H9 (cell line): ENCODE results near the gene PLXNB3. TPM values are rescaled to one million over a fixed set of nuclear protein-coding genes. Genes with fewer than 3 reads are reported as not detected.

Source experiments
- DNase-seq: peaks from one replicate; pipeline ENCODE4 v3.0.0-alpha.2; 2017
- H2AFZ ChIP-seq: one replicate; pipeline ENCODE4 v1.6.1; 2013; ENCODE audit warnings: mild to moderate bottlenecking, low read length, control low read depth, moderate library complexity
- H2AK5ac ChIP-seq: 2 replicates; pipeline ENCODE4 v1.6.1; 2013; ENCODE audit warnings: low read length, control low read depth, mixed read lengths; ENCODE audit not compliant: insufficient read length
- H2BK120ac ChIP-seq: one replicate; pipeline ENCODE4 v1.6.1; 2013; ENCODE audit warnings: low read depth, mild to moderate bottlenecking, low read length, control low read depth, inconsistent platforms; ENCODE audit not compliant: poor library complexity, severe bottlenecking
- H2BK12ac ChIP-seq: 2 replicates; pipeline ENCODE4 v1.6.1; 2013; ENCODE audit warnings: low read length, control low read depth, mixed read lengths, low read depth; ENCODE audit not compliant: insufficient read length
- H2BK15ac ChIP-seq: 2 replicates; pipeline ENCODE4 v1.6.1; 2013; ENCODE audit warnings: low read depth, low read length, control low read depth
- H2BK20ac ChIP-seq: one replicate; pipeline ENCODE4 v1.6.1; 2013; ENCODE audit warnings: low read depth, mild to moderate bottlenecking, low read length, control low read depth, inconsistent platforms; ENCODE audit not compliant: poor library complexity, severe bottlenecking
- H2BK5ac ChIP-seq: 2 replicates; pipeline ENCODE4 v1.6.1; 2013; ENCODE audit warnings: low read length, control low read depth, mixed read lengths; ENCODE audit not compliant: insufficient read length
- H3K14ac ChIP-seq: 2 replicates; pipeline ENCODE4 v1.6.1; 2013; ENCODE audit warnings: low read length, control low read depth; ENCODE audit not compliant: insufficient read depth
- H3K18ac ChIP-seq: 2 replicates; pipeline ENCODE4 v1.6.1; 2013; ENCODE audit warnings: low read depth, mild to moderate bottlenecking, mixed read lengths, low read length, control low read depth; ENCODE audit not compliant: insufficient read length
- H3K23ac ChIP-seq: 2 replicates; pipeline ENCODE4 v1.6.1; 2013; ENCODE audit warnings: low read length, control low read depth, mixed read lengths, low read depth; ENCODE audit not compliant: insufficient read length
- H3K23me2 ChIP-seq: 2 replicates; pipeline ENCODE4 v1.6.1; 2013; ENCODE audit warnings: low read depth, mild to moderate bottlenecking, mixed read lengths, low read length, control low read depth; ENCODE audit not compliant: insufficient read length, poor library complexity, severe bottlenecking
- H3K27ac ChIP-seq: 2 replicates; pipeline ENCODE4 v1.5.1; 2013; ENCODE audit warnings: low read length, control low read depth, mixed read lengths, low read depth; ENCODE audit not compliant: insufficient read length
- H3K27me3 ChIP-seq: 2 replicates; pipeline ENCODE4 v1.6.1; 2013; ENCODE audit warnings: low read length, control low read depth, inconsistent platforms; ENCODE audit not compliant: insufficient read depth
- H3K4ac ChIP-seq: 2 replicates; pipeline ENCODE4 v1.6.1; 2013; ENCODE audit warnings: low read depth, mild to moderate bottlenecking, control low read depth, inconsistent platforms, low read length, moderate library complexity
- H3K4me1 ChIP-seq: 2 replicates; pipeline ENCODE4 v1.6.1; 2013; ENCODE audit warnings: low read length, control low read depth, inconsistent platforms; ENCODE audit not compliant: insufficient read depth
- H3K4me2 ChIP-seq: 2 replicates; pipeline ENCODE4 v1.6.1; 2013; ENCODE audit warnings: low read length, control low read depth, mixed read lengths; ENCODE audit not compliant: insufficient read length, insufficient read depth
- H3K56ac ChIP-seq: 2 replicates; pipeline ENCODE4 v1.6.1; 2013; ENCODE audit warnings: low read depth, mild to moderate bottlenecking, mixed read lengths, low read length, control low read depth; ENCODE audit not compliant: insufficient read length
- H3K79me1 ChIP-seq: 2 replicates; pipeline ENCODE4 v1.6.1; 2013; ENCODE audit warnings: low read depth, mild to moderate bottlenecking, moderate library complexity, low read length, control low read depth, inconsistent platforms; ENCODE audit not compliant: insufficient read depth, poor library complexity, severe bottlenecking
- H3K79me2 ChIP-seq: 2 replicates; pipeline ENCODE4 v1.6.1; 2013; ENCODE audit warnings: low read length, control low read depth, inconsistent platforms; ENCODE audit not compliant: insufficient read depth
- H3K9ac ChIP-seq: 2 replicates; pipeline ENCODE4 v1.6.1; 2013; ENCODE audit warnings: low read length, control low read depth, mixed read lengths; ENCODE audit not compliant: insufficient read length; ENCODE audit errors: extremely low read depth
- H3K9me3 ChIP-seq: one replicate; pipeline ENCODE4 v1.6.1; 2013; ENCODE audit warnings: low read depth, low read length, inconsistent platforms; ENCODE audit not compliant: control insufficient read depth
- H3T11ph ChIP-seq: one replicate; pipeline ENCODE4 v1.6.1; 2013; ENCODE audit warnings: mild to moderate bottlenecking, low read length, control low read depth, inconsistent platforms
- H4K20me1 ChIP-seq: one replicate; pipeline ENCODE4 v1.6.1; 2013; ENCODE audit not compliant: control insufficient read depth, insufficient read length, insufficient read depth
- H4K5ac ChIP-seq: 2 replicates; pipeline ENCODE4 v1.6.1; 2013; ENCODE audit warnings: low read depth, mild to moderate bottlenecking, mixed read lengths, low read length, control low read depth; ENCODE audit not compliant: insufficient read length
- H4K8ac ChIP-seq: replicated peaks from 2 replicates; pipeline ENCODE4 v1.6.1; 2013; ENCODE audit warnings: low read length, control low read depth, mixed read lengths, low read depth; ENCODE audit not compliant: insufficient read length
- H4K91ac ChIP-seq: 2 replicates; pipeline ENCODE4 v1.6.1; 2013; ENCODE audit warnings: low read depth, mild to moderate bottlenecking, moderate library complexity, mixed read lengths, low read length, control low read depth; ENCODE audit not compliant: insufficient read length
- H3K27ac Mint-ChIP-seq, 3 experiments: 2 replicates in 2 of 3; 3 replicates in 1 of 3; pipeline ENCODE4 v1.8.0; 2020 to 2021; ENCODE audit warnings: mixed read lengths in 3 of 3, mild to moderate bottlenecking in 1 of 3, moderate library complexity in 1 of 3
- H3K27me3 Mint-ChIP-seq: 2 replicates; pipeline ENCODE4 v1.8.0; 2021; ENCODE audit warnings: low read depth, mild to moderate bottlenecking, moderate library complexity, mixed read lengths
- H3K36me3 Mint-ChIP-seq, 3 experiments: 2 replicates in 2 of 3; 3 replicates in 1 of 3; pipeline ENCODE4 v1.8.0; 2020 to 2021; ENCODE audit warnings: low read depth in 3 of 3, mixed read lengths in 3 of 3; ENCODE audit not compliant: insufficient read depth in 1 of 3
- H3K4me1 Mint-ChIP-seq, 2 experiments: 2 replicates each; pipeline ENCODE4 v1.8.0; 2020; ENCODE audit warnings: mixed read lengths in 2 of 2
- H3K4me3 Mint-ChIP-seq, 2 experiments: 2 replicates in 1 of 2; 3 replicates in 1 of 2; pipeline ENCODE4 v1.8.0; 2020 to 2021; ENCODE audit warnings: mild to moderate bottlenecking in 2 of 2, mixed read lengths in 2 of 2, moderate library complexity in 1 of 2
- H3K9me3 Mint-ChIP-seq, 2 experiments: 2 replicates in 1 of 2; 3 replicates in 1 of 2; pipeline ENCODE4 v1.8.0; 2020; ENCODE audit warnings: mild to moderate bottlenecking in 2 of 2, mixed read lengths in 2 of 2, moderate library complexity in 1 of 2
- WGBS: extraction: QIAGEN DNeasy Blood & Tissue Kit; methylation state at CpG from one replicate; pipeline ENCODE4 v1.1.7; 2013; ENCODE audit warnings: missing lambda C conversion rate, low lambda C conversion rate, mixed read lengths; ENCODE audit not compliant: insufficient read length; ENCODE audit errors: extremely low coverage; 5-methylcytosine and 5-hydroxymethylcytosine counted together
- total RNA-seq: library from RNA; stranded (reverse); gene quantifications from 2 replicates; pipeline ENCODE4 v1.2.1, GENCODE V29; 2021
- TF ChIP-seq, protein P1 (sequence below): fragments of 200-600 bp; sonication (generic); conservative IDR thresholded peaks from 3 replicates; pipeline ENCODE4 v1.8.0; 2021; ENCODE audit warnings: antibody characterized with exemption, mild to moderate bottlenecking

PLXNB3 gene
- total RNA-seq, 1 experiment from 2014 or later, result 1.9 TPM

DNA sequence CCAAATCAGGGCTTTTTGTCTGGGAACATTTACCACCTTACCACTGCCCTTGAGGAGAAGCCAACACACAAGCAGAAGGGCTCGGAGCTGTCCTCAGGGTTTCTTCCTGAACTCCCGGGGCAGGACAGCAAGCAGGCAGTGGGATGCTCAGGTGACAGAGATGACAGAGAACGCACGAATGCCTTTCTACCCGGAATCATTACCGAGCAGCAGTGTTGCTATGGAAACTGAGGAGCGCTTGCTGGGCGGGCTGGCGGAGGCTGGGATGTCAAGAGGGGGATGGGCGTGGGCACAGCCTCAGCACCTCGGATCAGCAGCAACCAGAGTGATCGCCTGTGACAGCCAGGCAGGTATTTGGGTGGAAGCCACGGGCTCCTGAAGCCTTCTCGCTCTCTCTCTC, 48.2 kb downstream of the PLXNB3 start:
- Histone ChIP-seq H2BK12ac (no peak overlapping the region), H3K79me2 (peaks cover 46% of the 10 kb centered on the region), H3K9ac (no peak overlapping the region), H3K27me3 (no peaks in the 10 kb centered on the region), H3K23me2 (no peaks in the 10 kb centered on the region), H3T11ph (no peak overlapping the region), H3K18ac (no peak overlapping the region), H4K5ac (no peak overlapping the region), H2BK15ac (no peak overlapping the region), H3K27ac (no peak overlapping the region), H2BK20ac (no peak overlapping the region), H4K8ac (no peak overlapping the region), H3K14ac (no peak overlapping the region), H2BK5ac (no peak overlapping the region), H2AK5ac (no peak overlapping the region), H4K20me1 (no peaks in the 10 kb centered on the region), H2BK120ac (no peak overlapping the region), H3K4me1 (no peaks in the 10 kb centered on the region; the same call in 1 of the 2 replicates), H4K91ac (no peak overlapping the region), H3K9me3 (peaks cover 23% of the 10 kb centered on the region), H2AFZ (no peak overlapping the region), H3K23ac (no peak overlapping the region), H3K4ac (no peak overlapping the region), H3K56ac (no peak overlapping the region), H3K79me1 (no peaks in the 10 kb centered on the region), H3K4me2 (no peak overlapping the region)
- no peak overlapping the region for H3K27ac Mint-ChIP-seq
- peaks cover 5 to 33% (median 22%) of the 10 kb centered on the region in 3 experiments; a peak in 6 of 7 replicates for H3K36me3 Mint-ChIP-seq
- WGBS, result no CpG with 5 or more reads among the region's 14 CpGs
- H3K9me3 Mint-ChIP-seq, result peaks cover 65 to 72% of the 10 kb centered on the region in 2 experiments
- DNase-seq, result no peak
- TF ChIP-seq, protein P1, sequence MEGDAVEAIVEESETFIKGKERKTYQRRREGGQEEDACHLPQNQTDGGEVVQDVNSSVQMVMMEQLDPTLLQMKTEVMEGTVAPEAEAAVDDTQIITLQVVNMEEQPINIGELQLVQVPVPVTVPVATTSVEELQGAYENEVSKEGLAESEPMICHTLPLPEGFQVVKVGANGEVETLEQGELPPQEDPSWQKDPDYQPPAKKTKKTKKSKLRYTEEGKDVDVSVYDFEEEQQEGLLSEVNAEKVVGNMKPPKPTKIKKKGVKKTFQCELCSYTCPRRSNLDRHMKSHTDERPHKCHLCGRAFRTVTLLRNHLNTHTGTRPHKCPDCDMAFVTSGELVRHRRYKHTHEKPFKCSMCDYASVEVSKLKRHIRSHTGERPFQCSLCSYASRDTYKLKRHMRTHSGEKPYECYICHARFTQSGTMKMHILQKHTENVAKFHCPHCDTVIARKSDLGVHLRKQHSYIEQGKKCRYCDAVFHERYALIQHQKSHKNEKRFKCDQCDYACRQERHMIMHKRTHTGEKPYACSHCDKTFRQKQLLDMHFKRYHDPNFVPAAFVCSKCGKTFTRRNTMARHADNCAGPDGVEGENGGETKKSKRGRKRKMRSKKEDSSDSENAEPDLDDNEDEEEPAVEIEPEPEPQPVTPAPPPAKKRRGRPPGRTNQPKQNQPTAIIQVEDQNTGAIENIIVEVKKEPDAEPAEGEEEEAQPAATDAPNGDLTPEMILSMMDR, result no peak
- peaks cover 2% of the 10 kb centered on the region for H3K27me3 Mint-ChIP-seq
- no peak overlapping the region for H3K4me3 Mint-ChIP-seq
- H3K4me1 Mint-ChIP-seq, result peaks cover 30 to 31% of the 10 kb centered on the region in 2 experiments
